Chondrocyte (in vitro differentiated cells): ENCODE data around the gene STX5. TPM values are rescaled to one million over a fixed set of nuclear protein-coding genes. Genes with fewer than 3 reads are reported as not detected.
"Not testable (repeated sequence)": the region's sequence is repeated elsewhere in the genome, so short reads cannot be mapped to it uniquely, and the experiment has no call there.

Experiments used
- DNase-seq: peaks from one replicate; pipeline ENCODE4 v3.0.0; 2021; ENCODE audit warnings: mixed read lengths, low spot score
- H3K27ac Mint-ChIP-seq: one replicate; pipeline ENCODE4 v1.8.0; 2021; ENCODE audit warnings: mild to moderate bottlenecking, moderate library complexity, mixed read lengths; ENCODE audit not compliant: unreplicated experiment
- H3K27me3 Mint-ChIP-seq: 2 replicates; pipeline ENCODE4 v1.8.0; 2021; ENCODE audit warnings: low read depth, mixed read lengths
- H3K36me3 Mint-ChIP-seq: 2 replicates; pipeline ENCODE4 v1.8.0; 2021; ENCODE audit warnings: low read depth, mixed read lengths
- H3K4me1 Mint-ChIP-seq: 2 replicates; pipeline ENCODE4 v1.8.0; 2021; ENCODE audit warnings: low read depth, mild to moderate bottlenecking, mixed read lengths
- H3K4me3 Mint-ChIP-seq: one replicate; pipeline ENCODE4 v1.8.0; 2021; ENCODE audit warnings: mild to moderate bottlenecking, moderate library complexity, mixed read lengths; ENCODE audit not compliant: unreplicated experiment
- H3K9me3 Mint-ChIP-seq: 2 replicates; pipeline ENCODE4 v1.8.0; 2021; ENCODE audit warnings: low read depth, mixed read lengths
- CTCF ChIP-seq: fragments of 200-600 bp; sonication (generic); IDR thresholded peaks from 2 replicates; pipeline ENCODE4 v1.5.0; 2021; ENCODE audit warnings: antibody characterized with exemption, mild to moderate bottlenecking, moderate library complexity
- total RNA-seq: library from RNA; stranded (reverse); gene quantifications from 3 replicates; pipeline ENCODE4 v1.2.1, GENCODE V29; 2021

Gene STX5
- total RNA-seq, 1 donor from 2014 or later, result 45.5 TPM

- Mint-ChIP-seq H3K36me3 (no peaks in the 10 kb centered on the region), H3K4me1 (peaks cover 13% of the 10 kb centered on the region), H3K9me3 (no peaks in the 10 kb centered on the region), H3K27me3 (no peaks in the 10 kb centered on the region), H3K27ac (no peak overlapping the region), H3K4me3 (no peak overlapping the region)
- no peak for DNase-seq
- TF ChIP-seq CTCF, result no peak
Observed at GRCh38 chr11:62844154-62844553, 12.3 kb upstream of the STX5 start.

GRCh38 chr11:62843466-62843865 lies 11.6 kb upstream of the STX5 start:
- Mint-ChIP-seq H3K4me1 (peaks cover 18% of the 10 kb centered on the region), H3K9me3 (no peaks in the 10 kb centered on the region), H3K27me3 (no peaks in the 10 kb centered on the region), H3K27ac (no peak overlapping the region), H3K4me3 (no peak overlapping the region), H3K36me3 (no peaks in the 10 kb centered on the region)
- DNase-seq, result no peak
- TF ChIP-seq CTCF, result no peak

- not testable (repeated sequence) for H3K36me3 Mint-ChIP-seq, H3K4me3 Mint-ChIP-seq
- H3K4me1 Mint-ChIP-seq, result peaks cover 18% of the 10 kb centered on the region
Observed at GRCh38 chr11:62842891-62843290, 11.0 kb upstream of the STX5 start.

GRCh38 chr11:62842171-62842741 lies 10.4 kb upstream of the STX5 start:
- H3K4me3 Mint-ChIP-seq, result no peak overlapping the region
- TF ChIP-seq CTCF, result no peak
- H3K9me3 Mint-ChIP-seq, result no peaks in the 10 kb centered on the region
- H3K27ac Mint-ChIP-seq, result no peak overlapping the region
- H3K4me1 Mint-ChIP-seq, result peaks cover 23% of the 10 kb centered on the region
- no peaks in the 10 kb centered on the region for H3K36me3 Mint-ChIP-seq
- DNase-seq, result no peak
- H3K27me3 Mint-ChIP-seq, result no peaks in the 10 kb centered on the region

More at GRCh38 chr11:62842891-62843290, 11.0 kb upstream of the STX5 start:
- not testable (repeated sequence) for H3K27ac Mint-ChIP-seq, DNase-seq, H3K9me3 Mint-ChIP-seq, H3K27me3 Mint-ChIP-seq

- H3K27ac Mint-ChIP-seq, result no peak overlapping the region
- H3K27me3 Mint-ChIP-seq, result no peaks in the 10 kb centered on the region
- H3K4me3 Mint-ChIP-seq, result no peak overlapping the region
- H3K36me3 Mint-ChIP-seq, result no peaks in the 10 kb centered on the region
- H3K4me1 Mint-ChIP-seq, result peaks cover 23% of the 10 kb centered on the region
- no peaks in the 10 kb centered on the region for H3K9me3 Mint-ChIP-seq
- DNase-seq, result no peak
- no peak for TF ChIP-seq CTCF
Observed at GRCh38 chr11:62841361-62842170, 9.7 kb upstream of the STX5 start.

GRCh38 chr11:62840721-62841360 lies 9.0 kb upstream of the STX5 start:
- not testable (repeated sequence) for H3K27me3 Mint-ChIP-seq, H3K4me3 Mint-ChIP-seq, H3K9me3 Mint-ChIP-seq, DNase-seq, H3K27ac Mint-ChIP-seq, H3K36me3 Mint-ChIP-seq
- H3K4me1 Mint-ChIP-seq, result peaks cover 23% of the 10 kb centered on the region
